ENCODE results near the gene DPF3.

DNA sequence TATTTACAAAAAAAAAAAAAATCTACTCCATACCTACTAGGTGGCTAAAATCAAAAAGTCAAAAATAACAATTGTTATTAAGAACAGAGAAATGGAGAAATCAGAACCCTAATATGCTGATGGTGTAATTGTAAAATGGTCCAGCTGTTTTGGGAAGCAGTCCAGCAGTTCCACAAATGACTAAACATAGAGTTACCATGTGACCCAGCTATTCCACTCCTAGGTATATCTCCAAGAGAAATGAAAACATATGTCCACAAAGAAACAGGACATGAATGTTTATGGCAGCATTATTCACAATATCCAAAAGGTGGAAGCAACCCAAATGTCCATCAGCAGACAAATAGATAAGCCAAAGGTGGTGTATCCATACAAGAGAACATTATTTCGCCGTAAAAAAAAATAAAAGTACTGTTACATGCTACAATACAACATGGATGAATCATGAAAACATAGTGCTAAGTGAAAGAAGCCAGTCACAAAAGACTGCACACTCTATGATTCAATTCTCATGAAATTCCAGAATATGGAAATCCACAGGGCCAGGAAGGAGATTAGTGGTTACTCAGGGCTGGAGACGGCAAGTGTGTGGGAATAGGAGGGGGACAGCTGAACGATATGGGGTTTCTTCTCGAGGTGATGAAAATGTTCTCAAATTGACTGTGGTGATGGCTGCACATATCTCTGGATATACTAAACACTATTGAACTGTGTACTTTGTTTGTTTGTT is 9.1 kb upstream of the DPF3 start:
- TF ChIP-seq, protein P1, sequence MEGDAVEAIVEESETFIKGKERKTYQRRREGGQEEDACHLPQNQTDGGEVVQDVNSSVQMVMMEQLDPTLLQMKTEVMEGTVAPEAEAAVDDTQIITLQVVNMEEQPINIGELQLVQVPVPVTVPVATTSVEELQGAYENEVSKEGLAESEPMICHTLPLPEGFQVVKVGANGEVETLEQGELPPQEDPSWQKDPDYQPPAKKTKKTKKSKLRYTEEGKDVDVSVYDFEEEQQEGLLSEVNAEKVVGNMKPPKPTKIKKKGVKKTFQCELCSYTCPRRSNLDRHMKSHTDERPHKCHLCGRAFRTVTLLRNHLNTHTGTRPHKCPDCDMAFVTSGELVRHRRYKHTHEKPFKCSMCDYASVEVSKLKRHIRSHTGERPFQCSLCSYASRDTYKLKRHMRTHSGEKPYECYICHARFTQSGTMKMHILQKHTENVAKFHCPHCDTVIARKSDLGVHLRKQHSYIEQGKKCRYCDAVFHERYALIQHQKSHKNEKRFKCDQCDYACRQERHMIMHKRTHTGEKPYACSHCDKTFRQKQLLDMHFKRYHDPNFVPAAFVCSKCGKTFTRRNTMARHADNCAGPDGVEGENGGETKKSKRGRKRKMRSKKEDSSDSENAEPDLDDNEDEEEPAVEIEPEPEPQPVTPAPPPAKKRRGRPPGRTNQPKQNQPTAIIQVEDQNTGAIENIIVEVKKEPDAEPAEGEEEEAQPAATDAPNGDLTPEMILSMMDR (IDR thresholded peaks at IDR 0.05) = no peak
- no peak for TF ChIP-seq EZH2 (IDR thresholded peaks at IDR 0.05; ENCODE audit: borderline replicate concordance, insufficient read depth, low read depth, low read length, poor library complexity, severe bottlenecking)

Data from B cell (primary cell).